Suprapubic skin (tissue), 4 donors: ENCODE results near the gene MADD.

Experiments used
- EP300 ChIP-seq: sonication (generic); formaldehyde crosslinking; IDR thresholded peaks from one replicate; pipeline ENCODE4 v1.6.1; 2017; ENCODE audit warnings: antibody characterized with exemption
- POLR2A ChIP-seq, 2 donors: fragments of 450-650 bp; IDR thresholded peaks; one replicate each; pipeline ENCODE4 v1.6.1; 2017; ENCODE audit warnings: antibody characterized with exemption in 2 of 2, mild to moderate bottlenecking in 2 of 2, moderate library complexity in 2 of 2
- POLR2AphosphoS5 ChIP-seq, 3 donors: sonication (generic); formaldehyde crosslinking; IDR thresholded peaks; one replicate each; pipeline ENCODE4 v1.6.1; 2017; ENCODE audit warnings: antibody characterized with exemption in 3 of 3
- TF ChIP-seq, protein P1 (sequence below), 2 donors: fragments of 200-600 bp in 1 of 2; fragments of 450-650 bp in 1 of 2; sonication (generic) in 1 of 2; IDR thresholded peaks; one replicate each; pipeline ENCODE4 v1.5.1; 2016 to 2019; ENCODE audit warnings: antibody characterized with exemption in 2 of 2, mild to moderate bottlenecking in 1 of 2, moderate library complexity in 1 of 2

DNA sequence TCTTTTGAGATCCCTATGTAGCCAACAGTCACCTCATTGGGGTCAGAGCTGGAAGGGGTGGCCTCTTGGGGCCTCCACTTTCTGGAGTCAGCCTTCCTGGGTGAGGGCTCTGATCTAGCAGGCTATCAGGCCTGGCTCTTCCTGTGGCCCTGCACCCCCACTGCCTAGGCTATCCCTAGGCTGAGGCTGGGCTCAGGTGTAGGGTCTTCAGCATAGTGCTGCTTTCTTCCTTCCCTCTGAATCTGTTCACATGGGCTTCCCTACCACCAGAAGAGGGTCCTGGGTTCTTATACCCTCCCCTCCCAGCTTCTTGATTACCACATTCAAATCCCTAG is 108.9 kb downstream of the MADD start:
- TF ChIP-seq, protein P1, sequence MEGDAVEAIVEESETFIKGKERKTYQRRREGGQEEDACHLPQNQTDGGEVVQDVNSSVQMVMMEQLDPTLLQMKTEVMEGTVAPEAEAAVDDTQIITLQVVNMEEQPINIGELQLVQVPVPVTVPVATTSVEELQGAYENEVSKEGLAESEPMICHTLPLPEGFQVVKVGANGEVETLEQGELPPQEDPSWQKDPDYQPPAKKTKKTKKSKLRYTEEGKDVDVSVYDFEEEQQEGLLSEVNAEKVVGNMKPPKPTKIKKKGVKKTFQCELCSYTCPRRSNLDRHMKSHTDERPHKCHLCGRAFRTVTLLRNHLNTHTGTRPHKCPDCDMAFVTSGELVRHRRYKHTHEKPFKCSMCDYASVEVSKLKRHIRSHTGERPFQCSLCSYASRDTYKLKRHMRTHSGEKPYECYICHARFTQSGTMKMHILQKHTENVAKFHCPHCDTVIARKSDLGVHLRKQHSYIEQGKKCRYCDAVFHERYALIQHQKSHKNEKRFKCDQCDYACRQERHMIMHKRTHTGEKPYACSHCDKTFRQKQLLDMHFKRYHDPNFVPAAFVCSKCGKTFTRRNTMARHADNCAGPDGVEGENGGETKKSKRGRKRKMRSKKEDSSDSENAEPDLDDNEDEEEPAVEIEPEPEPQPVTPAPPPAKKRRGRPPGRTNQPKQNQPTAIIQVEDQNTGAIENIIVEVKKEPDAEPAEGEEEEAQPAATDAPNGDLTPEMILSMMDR (IDR thresholded peaks at IDR 0.05): no peak
- TF ChIP-seq POLR2A (IDR thresholded peaks at IDR 0.05): no peak
- no peak for TF ChIP-seq EP300
- no peak for TF ChIP-seq POLR2AphosphoS5 (IDR thresholded peaks at IDR 0.05)
